ENCODE results near the gene FOXR1. TPM values are rescaled to one million over a fixed set of nuclear protein-coding genes. Genes with fewer than 3 reads are reported as not detected.

Gene FOXR1
- total and polyA plus RNA-seq, 4 experiments from 2014 or later = not detected

DNA sequence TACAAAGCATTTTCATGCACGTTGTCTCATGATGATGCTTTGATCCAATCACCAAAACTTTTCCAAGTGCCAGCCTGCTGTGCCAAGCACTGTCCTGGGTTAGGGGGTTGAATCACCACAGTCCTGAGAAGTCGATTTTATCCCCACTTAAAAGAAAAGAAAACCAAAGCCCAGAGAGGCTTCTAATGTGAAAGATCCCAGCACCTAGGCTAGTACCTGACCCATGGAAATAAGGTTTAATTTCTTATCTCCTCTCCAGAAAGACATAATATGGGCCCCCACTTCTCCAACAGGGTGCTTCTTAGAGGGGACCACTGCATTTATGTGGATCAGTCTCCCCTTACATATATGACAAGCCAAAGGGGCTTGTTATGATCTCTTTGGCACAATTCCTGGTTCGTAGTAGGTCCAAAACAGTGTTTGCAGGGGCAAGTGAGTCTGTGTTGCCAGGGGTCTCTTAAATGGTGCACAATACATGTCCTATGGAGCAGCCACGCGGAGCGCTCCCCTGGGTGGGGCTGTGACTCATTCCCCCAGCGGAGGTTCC, 43.9 kb upstream of the FOXR1 start:
- Histone ChIP-seq H3K9me3 (ENCODE audit: control insufficient read depth in 1 of 2, low read length in 2 of 2) (no peaks in the 10 kb centered on the region), H3K4me3 (ENCODE audit: low read length in 2 of 2) (no peak overlapping the region), H3K36me3 (ENCODE audit: insufficient read depth, low read length) (no peaks in the 10 kb centered on the region), H3K27me3 (ENCODE audit: insufficient read depth, low read length) (no peaks in the 10 kb centered on the region), H3K4me1 (ENCODE audit: insufficient read depth, low read length) (peaks cover 43% of the 10 kb centered on the region), H3K27ac (ENCODE audit: low read depth, low read length) (peak overlapping the region; percentile 99)
- Mint-ChIP-seq H3K36me3 (peaks cover 13 to 49% of the 10 kb centered on the region in 2 donors), H3K4me1 (peaks cover 26 to 71% (median 37%) of the 10 kb centered on the region in 4 donors), H3K27me3 (peaks cover 1 to 2% of the 10 kb centered on the region in 2 donors), H3K27ac (peak overlapping the region; percentile 97 to 100 (median 100)), H3K9me3 (peaks cover 0 to 7% (median 1%) of the 10 kb centered on the region in 8 donors), H3K4me3 (peak overlapping the region; percentile 85 to 97 (median 94))
- ChIA-PET CTCF (ENCODE audit: partially characterized antibody) (interaction anchor here (1.0 to 2.1 kb wide), 4 partner anchors 10 to 236 kb away, joined by 3 to 6 read pairs (median 4); no protein-coding TSS in a partner anchor), POLR2A (ENCODE audit: partially characterized antibody) (interaction anchor here (0.9 to 5.0 kb wide), 5 partner anchors 48 to 232 kb away, joined by 3 to 40 read pairs (median 14); no protein-coding TSS in a partner anchor)
- no peak for DNase-seq
- intact Hi-C loops (cut with micrococcal nuclease) = loop anchor here (1.0 to 5.0 kb wide), 7 partner anchors 13 to 170 kb away; partner anchors contain the start of genes RPS25, SLC37A4 and TRAPPC4

DNA sequence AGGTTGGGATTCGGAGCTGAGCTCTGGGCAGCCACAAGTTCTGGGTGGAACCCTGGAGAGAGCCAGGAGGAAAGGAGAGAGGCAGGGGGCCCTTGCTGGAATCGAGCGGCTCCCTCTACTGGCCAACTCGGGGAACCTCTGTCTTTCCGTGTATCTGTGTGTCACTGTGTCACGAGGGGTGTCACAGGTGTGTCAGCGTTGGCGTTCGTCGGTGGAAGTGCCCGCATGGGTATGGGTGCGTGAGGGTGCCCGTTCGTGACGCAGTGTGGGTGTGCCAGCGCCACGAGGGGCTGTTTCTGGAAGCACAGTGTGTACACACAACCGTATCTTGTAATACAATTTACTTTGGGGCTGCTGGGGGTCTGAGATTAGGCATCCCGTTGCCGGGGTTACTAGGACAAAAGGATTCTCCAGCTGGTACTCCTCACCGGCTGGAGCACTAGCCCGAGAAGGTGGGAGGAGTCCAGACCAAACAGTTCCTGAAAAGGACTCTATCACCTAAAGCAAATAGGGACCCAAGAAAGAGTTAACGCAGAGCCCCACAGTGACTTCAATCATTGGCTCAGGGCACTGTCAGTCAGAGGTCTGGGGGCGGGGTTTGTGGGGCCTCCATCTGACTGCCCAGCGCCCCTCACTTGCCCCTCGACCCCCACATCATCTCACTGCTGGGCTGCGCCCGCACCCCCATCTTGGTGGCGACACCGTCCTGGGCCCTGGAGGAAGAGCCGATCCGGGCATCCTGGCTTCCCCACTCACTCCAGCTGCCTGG, 43.3 kb upstream of the FOXR1 start:
- Histone ChIP-seq H3K9me3 (ENCODE audit: control insufficient read depth in 1 of 2, low read length in 2 of 2) (no peaks in the 10 kb centered on the region), H3K4me1 (ENCODE audit: insufficient read depth, low read length) (peaks cover 36% of the 10 kb centered on the region), H3K27ac (ENCODE audit: low read depth, low read length) (peak overlapping the region; percentile 99), H3K4me3 (ENCODE audit: low read length in 2 of 2) (peak overlapping the region; percentile 89 to 97), H3K27me3 (ENCODE audit: insufficient read depth, low read length) (no peaks in the 10 kb centered on the region), H3K36me3 (ENCODE audit: insufficient read depth, low read length) (no peaks in the 10 kb centered on the region)
- intact Hi-C loops (cut with micrococcal nuclease) = loop anchor here (1.0 to 5.0 kb wide), 7 partner anchors 14 to 169 kb away; partner anchors contain the start of genes RPS25, SLC37A4 and TRAPPC4
- Mint-ChIP-seq H3K36me3 (peaks cover 11 to 44% of the 10 kb centered on the region in 2 donors), H3K27me3 (peaks cover 1 to 2% of the 10 kb centered on the region in 2 donors), H3K9me3 (peaks cover 0 to 6% (median 1%) of the 10 kb centered on the region in 8 donors), H3K27ac (peak overlapping the region; percentile 97 to 100 (median 100)), H3K4me1 (peaks cover 26 to 65% (median 34%) of the 10 kb centered on the region in 4 donors), H3K4me3 (peak overlapping the region; percentile 85 to 97 (median 94))
- DNase-seq = peak; percentile 94 to 100 (median 97)
- ChIA-PET CTCF (ENCODE audit: partially characterized antibody) (interaction anchor here (1.0 to 3.6 kb wide), 8 partner anchors 9 to 237 kb away, joined by 3 to 33 read pairs (median 5); partner anchors contain the start of gene DDX6), POLR2A (ENCODE audit: partially characterized antibody) (interaction anchor here (0.7 to 5.0 kb wide), 12 partner anchors 11 to 981 kb away, joined by 3 to 40 read pairs (median 4); partner anchors contain the start of gene CENATAC)

DNA sequence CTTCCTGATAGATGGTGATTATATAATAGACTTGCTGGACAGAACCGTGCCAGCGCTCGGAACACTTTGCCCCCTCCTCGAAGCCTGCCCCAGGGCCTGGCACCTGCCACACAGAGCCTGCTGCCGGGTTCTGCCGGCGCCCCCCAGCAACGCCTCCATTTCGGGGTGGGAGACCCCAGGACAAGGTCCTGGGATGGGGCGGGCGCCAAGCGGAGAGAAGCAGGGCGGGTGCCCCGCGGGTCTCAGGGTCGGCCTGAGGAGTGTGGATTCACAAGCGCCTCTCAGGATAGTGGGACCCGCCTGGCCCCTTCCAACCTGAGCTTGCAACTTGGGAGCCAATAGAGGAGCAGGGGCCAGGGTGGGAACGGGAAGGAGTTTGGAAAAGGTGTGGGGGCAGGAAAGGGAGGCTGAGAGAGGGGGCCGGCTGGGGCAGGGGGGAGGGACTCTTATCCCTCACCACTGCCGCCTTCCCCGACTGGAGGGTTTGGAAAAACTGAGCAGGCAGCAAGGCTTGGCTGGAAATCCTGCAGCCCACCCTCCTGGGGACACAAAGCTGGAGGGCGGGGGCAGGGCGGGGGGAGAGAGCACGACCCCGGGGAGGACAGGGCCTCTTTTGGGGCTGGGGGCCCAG, 42.6 kb upstream of the FOXR1 start:
- peak in 1 of 5 donors; percentile 47 for DNase-seq
- Histone ChIP-seq H3K4me3 (ENCODE audit: low read length in 2 of 2) (peak overlapping the region; percentile 89 to 97), H3K9me3 (ENCODE audit: control insufficient read depth in 1 of 2, low read length in 2 of 2) (no peaks in the 10 kb centered on the region), H3K27me3 (ENCODE audit: insufficient read depth, low read length) (no peaks in the 10 kb centered on the region), H3K27ac (ENCODE audit: low read depth, low read length) (peak overlapping the region; percentile 99), H3K36me3 (ENCODE audit: insufficient read depth, low read length) (no peaks in the 10 kb centered on the region), H3K4me1 (ENCODE audit: insufficient read depth, low read length) (peaks cover 36% of the 10 kb centered on the region)
- Mint-ChIP-seq H3K27ac (peak overlapping the region; percentile 98 to 100 (median 100)), H3K9me3 (peaks cover 0 to 6% (median 1%) of the 10 kb centered on the region in 8 donors), H3K4me1 (peaks cover 26 to 58% (median 34%) of the 10 kb centered on the region in 4 donors), H3K4me3 (peak overlapping the region; percentile 85 to 97 (median 94)), H3K36me3 (peaks cover 4 to 37% of the 10 kb centered on the region in 2 donors), H3K27me3 (peaks cover 1 to 2% of the 10 kb centered on the region in 2 donors)
- intact Hi-C loops (cut with micrococcal nuclease) = loop anchor here (1.0 to 5.0 kb wide), 7 partner anchors 15 to 168 kb away; partner anchors contain the start of genes RPS25, SLC37A4 and TRAPPC4
- ChIA-PET POLR2A (ENCODE audit: partially characterized antibody) (interaction anchor here (0.7 to 5.0 kb wide), 13 partner anchors 11 to 982 kb away, joined by 3 to 40 read pairs (median 3); partner anchors contain the start of genes CENATAC and VPS11), CTCF (ENCODE audit: partially characterized antibody) (interaction anchor here (1.3 to 3.6 kb wide), 9 partner anchors 11 to 237 kb away, joined by 4 to 33 read pairs (median 11); partner anchors contain the start of genes DDX6 and UPK2)

DNA sequence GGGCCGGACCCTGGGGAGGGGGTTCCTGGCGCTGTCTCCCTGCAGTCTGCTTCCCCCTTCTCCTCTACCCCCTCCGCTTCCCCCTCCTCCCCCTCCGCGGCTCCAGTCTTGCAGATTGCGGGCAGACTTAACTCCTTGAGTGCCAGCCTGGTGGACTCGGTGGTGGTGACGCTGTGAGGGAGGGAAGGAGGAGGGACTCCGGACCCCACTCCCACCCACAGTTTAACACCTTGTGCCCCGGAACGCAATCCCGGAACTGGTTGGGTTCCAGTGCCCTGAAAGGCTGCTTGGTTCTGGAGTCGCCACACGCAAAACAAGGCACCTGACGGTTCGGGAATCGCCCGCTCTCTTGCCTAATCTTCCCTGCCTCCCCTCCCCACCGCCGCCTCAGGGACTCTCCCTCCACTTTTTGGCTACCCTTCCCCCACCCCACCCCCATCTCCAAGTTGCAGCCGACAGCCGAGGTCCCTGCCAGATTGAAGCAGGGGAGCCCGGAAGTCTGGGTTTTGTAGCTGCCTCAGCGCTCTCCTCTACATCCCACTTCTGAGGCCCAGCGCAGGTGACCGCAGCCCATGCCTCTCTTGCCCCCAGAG, 42.0 kb upstream of the FOXR1 start:
- Histone ChIP-seq H3K4me1 (ENCODE audit: insufficient read depth, low read length) (peaks cover 36% of the 10 kb centered on the region), H3K9me3 (ENCODE audit: control insufficient read depth in 1 of 2, low read length in 2 of 2) (no peaks in the 10 kb centered on the region), H3K27me3 (ENCODE audit: insufficient read depth, low read length) (no peaks in the 10 kb centered on the region), H3K27ac (ENCODE audit: low read depth, low read length) (peak overlapping the region; percentile 99), H3K36me3 (ENCODE audit: insufficient read depth, low read length) (no peaks in the 10 kb centered on the region), H3K4me3 (ENCODE audit: low read length in 2 of 2) (peak overlapping the region; percentile 89 to 97)
- ChIA-PET CTCF (ENCODE audit: partially characterized antibody) (interaction anchor here (0.7 to 3.6 kb wide), 29 partner anchors 10 to 243 kb away, joined by 3 to 33 read pairs (median 5); partner anchors contain the start of genes CXCR5, DDX6, TRAPPC4 and UPK2), POLR2A (ENCODE audit: partially characterized antibody) (interaction anchor here (0.8 to 5.0 kb wide), 17 partner anchors 10 to 241 kb away, joined by 3 to 40 read pairs (median 3); partner anchors contain the start of genes CENATAC and VPS11)
- Mint-ChIP-seq H3K4me1 (peaks cover 26 to 52% (median 34%) of the 10 kb centered on the region in 4 donors), H3K36me3 (peaks cover 0 to 31% of the 10 kb centered on the region in 2 donors), H3K9me3 (peaks cover 0 to 6% (median 1%) of the 10 kb centered on the region in 8 donors), H3K27ac (peak overlapping the region; percentile 97 to 100 (median 98)), H3K4me3 (peak overlapping the region; percentile 85 to 97 (median 94)), H3K27me3 (peaks cover 1 to 2% of the 10 kb centered on the region in 2 donors)
- DNase-seq = peak; percentile 79 to 94 (median 83)
- intact Hi-C loops (cut with micrococcal nuclease) = loop anchor here (1.0 to 5.0 kb wide), 7 partner anchors 22 to 270 kb away; partner anchors contain the start of genes RPS25, TRAPPC4 and UPK2

DNA sequence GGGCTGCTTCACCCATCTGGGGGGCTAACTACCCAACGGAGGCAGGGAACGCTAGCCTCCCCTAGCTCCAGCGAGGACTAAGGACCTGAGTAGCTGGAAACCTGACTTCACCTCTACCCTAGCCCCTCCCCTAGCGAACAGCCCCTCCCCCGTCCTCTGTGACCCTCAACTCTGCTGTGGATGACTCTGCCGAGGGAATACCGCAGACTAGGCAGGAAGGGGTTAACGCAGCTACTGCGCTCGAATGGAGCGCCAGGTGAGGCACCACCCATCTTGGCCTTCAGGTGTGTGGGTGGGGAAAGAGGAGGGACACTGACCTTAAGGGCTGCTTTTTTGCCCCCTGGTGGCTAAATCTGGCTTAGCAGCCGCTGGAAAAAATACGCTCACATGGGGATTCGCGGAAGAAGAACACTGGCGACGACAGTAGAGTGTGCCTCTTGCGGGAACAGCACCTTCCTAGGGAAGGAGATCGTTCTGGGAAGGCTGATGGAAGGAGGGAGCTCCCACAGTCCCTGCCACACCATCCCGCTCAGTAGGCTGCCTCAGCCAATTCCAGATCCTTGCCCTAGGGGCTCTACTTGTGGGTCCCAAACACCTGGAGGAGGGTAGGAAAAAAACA, 41.4 kb upstream of the FOXR1 start:
- Histone ChIP-seq H3K4me1 (ENCODE audit: insufficient read depth, low read length) (peaks cover 36% of the 10 kb centered on the region), H3K27ac (ENCODE audit: low read depth, low read length) (peak overlapping the region; percentile 99), H3K9me3 (ENCODE audit: control insufficient read depth in 1 of 2, low read length in 2 of 2) (no peaks in the 10 kb centered on the region), H3K27me3 (ENCODE audit: insufficient read depth, low read length) (no peaks in the 10 kb centered on the region), H3K36me3 (ENCODE audit: insufficient read depth, low read length) (no peaks in the 10 kb centered on the region), H3K4me3 (ENCODE audit: low read length in 2 of 2) (peak overlapping the region; percentile 89 to 97)
- Mint-ChIP-seq H3K4me1 (peaks cover 26 to 51% (median 34%) of the 10 kb centered on the region in 4 donors), H3K27ac (peak overlapping the region; percentile 97 to 100 (median 98)), H3K36me3 (peaks cover 0 to 26% of the 10 kb centered on the region in 2 donors), H3K4me3 (peak overlapping the region; percentile 85 to 97 (median 94)), H3K27me3 (peaks cover 1 to 2% of the 10 kb centered on the region in 2 donors), H3K9me3 (peaks cover 0 to 6% (median 1%) of the 10 kb centered on the region in 8 donors)
- POLR2A ChIA-PET (ENCODE audit: partially characterized antibody) = interaction anchor here (0.8 to 5.0 kb wide), 14 partner anchors 9 to 242 kb away, joined by 3 to 40 read pairs (median 4); partner anchors contain the start of genes CENATAC and VPS11
- DNase-seq = peak; percentile 82 to 93 (median 85)
- CTCF ChIA-PET (ENCODE audit: partially characterized antibody) = interaction anchor here (0.7 to 3.6 kb wide), 34 partner anchors 9 to 244 kb away, joined by 3 to 33 read pairs (median 5); partner anchors contain the start of genes CXCR5, DDX6, TRAPPC4 and UPK2
- intact Hi-C loops (cut with micrococcal nuclease) = loop anchor here (1.0 kb wide), 4 partner anchors 23 to 271 kb away; partner anchors contain the start of gene UPK2

Measured in CD4-positive, alpha-beta memory T cell (primary cell).